ENCODE measurements around the gene NMNAT2.
"Not testable (repeated sequence)": the region's sequence is repeated elsewhere in the genome, so short reads cannot be mapped to it uniquely, and the experiment has no call there.

Gene NMNAT2

DNA sequence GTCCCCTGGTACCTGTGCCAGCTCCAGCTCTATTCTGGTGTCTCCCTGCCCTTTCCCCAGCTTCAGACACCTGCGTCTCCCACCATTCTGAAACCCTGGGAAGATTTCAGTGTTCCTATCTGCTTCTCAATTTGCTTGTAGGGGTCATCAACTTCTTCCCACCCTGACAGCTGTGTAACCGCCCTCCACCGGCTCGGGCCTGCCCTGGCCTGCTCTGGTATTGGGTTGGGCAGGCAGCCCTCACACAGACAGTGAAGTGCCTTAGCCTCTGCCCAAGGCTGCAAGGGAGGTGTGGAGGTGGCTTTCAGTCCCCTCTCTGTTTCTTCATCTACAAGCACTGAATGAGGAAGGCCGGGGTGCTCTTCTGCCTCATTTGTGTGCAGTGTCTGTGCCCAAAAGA lies 134.9 kb downstream of the NMNAT2 start:
- FAIRE-seq = no peak

DNA sequence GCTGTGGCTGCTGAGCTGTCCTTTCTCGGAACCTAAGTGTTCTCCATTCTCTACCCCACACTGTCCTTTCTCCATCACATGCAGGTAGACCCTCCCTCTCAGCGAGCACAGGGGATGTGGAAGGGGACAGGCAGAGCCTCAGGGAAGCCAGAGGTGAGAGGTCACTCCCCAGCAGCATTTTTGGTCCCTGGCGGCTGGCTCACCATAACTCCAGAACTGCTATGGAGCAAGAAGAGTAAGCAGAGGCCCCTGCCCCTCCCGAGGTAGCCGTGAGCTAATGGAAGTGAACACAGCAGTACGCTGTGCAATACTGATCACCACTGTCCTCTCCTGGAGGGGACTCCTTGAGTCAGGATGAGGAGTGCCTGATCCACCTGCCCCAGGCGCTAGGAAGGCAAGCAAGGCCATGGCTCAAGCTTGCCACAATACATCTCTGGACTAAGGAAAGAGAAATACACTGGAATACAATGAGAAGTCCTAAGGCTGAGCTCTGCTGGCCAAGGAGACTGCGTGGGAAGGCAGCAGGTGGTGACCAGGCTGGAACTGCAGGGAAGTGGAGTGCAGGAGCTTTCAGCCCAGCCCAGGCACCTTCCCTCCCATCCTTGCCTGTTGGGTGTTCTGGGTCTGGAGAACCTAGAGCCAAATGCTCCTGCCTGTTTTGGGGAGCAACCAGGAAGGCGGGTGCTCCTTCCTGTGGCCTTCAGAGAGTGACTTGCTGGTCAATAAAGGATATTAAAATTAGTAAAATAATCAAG lies 135.9 kb downstream of the NMNAT2 start:
- FAIRE-seq = no peak

DNA sequence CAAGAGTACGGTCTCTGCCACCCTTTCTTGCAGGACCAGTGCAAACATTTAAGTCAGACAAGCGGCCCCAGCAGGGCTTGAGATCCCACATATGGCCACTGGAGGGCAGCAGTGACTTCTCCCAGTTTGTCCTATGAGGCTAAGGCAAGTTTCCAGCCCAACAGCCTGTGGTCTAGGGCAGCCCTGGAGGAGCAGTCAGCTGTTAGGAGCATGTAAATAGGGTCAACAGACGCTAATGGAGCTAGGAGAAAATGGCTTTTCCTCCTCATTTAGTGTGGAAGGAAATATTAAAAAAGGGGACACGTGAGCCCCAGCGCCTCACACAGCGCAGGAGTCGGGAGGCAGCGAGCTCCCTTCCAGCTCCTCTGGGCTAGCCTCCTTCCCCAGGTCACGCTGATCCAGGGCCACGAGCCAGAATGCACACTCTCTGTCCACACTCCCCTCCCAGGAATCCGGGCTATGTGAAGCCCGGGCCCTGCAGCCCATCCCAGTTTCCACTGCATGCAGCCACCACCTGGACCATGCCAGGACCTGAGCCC lies 136.6 kb downstream of the NMNAT2 start:
- no peak for FAIRE-seq

DNA sequence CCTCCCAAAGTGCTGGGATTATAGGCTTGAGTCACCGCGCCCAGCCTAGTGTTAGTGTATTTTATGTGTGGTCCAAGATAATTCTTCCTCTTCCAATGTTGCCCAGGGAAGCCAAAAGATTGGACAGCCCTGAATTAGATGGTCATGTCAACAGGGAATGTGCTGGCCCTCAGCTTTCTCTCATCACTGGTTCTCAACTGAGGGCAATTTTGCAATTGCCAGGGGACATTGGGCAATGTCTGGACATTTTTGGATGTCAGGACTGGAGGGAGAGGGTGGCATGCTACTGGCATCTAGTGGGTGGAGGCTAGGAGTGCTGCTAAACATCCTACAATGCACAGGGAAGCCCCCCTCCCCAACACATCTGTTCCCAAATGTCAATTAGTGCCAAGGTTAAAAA lies 137.1 kb downstream of the NMNAT2 start:
- no peak for FAIRE-seq

DNA sequence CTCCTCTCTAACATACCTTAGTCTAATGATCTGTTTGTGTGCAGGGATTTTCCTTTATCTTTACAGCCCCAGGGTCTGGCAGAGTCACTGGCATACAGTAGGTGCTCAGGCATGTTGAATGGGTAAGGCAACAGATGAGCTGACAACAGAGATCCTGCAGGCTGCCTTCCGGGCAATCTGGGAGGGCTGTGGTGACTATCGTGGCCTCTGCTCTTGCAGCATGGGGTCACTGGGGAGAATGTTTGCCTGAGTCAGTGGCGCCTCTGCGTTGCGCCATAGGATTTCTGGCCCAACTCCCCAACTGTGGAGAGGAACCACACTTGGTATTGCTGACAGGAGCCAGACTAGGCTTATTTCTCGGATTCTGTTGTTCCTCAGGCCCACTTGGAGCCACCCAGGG lies 138.3 kb downstream of the NMNAT2 start:
- FAIRE-seq = no peak

DNA sequence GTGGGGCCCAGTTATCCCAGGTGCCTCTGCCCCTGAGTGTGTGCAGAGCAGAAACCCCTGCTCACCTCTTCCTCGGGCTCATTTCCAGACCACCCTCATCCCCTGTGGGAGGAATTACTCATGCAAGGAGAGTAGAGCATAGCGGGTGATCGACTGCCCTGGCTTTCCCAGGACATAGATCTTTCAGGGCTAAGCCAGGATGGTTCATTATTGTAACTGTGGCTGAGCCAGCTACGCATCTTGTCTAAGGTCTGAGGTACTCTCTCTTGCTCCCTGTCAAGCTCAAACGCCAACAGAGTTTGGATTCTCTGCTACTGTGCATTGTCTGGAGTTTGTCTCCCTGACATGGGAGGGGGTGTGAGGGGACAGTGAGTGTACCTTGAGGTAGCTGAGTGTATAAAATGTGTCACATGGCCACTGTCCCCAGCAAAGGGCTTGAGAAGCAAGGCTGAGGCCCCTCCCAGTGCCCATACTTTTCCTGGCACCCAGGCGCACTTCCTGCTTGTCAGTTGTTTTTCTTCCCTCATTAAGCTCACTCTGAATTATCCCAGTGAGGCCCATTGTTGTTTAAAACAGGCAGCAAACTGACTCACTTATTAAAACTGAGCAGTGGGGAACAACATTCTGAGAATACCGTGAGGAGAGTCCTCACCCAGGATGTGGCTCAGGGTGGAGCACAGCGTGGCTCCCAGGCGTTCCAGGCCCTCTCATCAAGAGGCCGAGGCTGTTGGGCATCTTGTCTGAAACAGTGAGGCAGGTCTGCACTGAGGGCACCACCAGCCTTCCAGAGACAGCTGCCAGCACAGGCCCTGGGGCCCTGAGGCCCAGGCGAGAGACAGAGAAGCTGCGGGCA lies 139.2 kb downstream of the NMNAT2 start:
- no peak for FAIRE-seq

DNA sequence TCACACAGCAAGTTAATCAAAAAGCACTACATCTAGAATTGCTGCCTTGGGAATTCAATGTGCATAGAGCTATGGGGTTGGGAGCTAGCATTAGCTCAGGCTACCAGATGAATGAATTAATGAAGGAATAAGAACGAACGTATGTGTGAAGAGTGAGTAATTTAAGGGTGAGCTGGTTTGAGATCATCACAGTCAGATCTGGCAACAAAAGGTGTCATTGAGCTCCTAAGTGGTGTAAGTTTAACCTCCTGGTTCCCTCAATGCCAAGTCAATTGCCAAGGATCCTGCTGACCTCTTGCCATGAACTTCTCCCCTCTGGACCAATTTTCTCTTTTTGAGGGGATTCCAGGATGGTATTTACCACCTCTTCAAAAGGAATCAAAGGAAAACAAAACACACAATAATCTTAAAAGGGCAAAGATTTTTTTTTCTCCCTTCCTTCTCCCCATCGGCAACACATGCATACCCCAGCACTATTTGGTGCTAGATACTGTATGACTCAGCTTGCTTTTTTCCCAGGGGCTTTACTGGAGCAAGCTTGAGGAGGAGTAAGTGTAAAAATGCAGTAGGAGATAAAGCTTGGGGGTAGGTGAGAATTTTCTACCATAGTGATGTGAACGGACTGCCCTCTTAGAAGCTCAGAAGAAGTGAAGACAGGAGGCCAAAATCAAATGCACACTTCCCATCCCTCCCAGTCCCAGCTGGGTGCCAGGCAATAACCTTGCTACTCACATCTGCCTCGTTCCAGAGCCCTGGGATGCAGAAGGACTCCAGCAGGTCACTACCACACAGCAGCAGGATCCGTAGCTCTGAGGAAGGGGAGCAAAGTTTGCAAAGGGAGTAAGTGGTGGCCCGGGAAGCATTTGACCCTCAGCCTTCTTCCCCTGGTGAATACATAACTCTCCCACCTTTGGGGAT lies 140.1 kb downstream of the NMNAT2 start:
- no peak for FAIRE-seq

DNA sequence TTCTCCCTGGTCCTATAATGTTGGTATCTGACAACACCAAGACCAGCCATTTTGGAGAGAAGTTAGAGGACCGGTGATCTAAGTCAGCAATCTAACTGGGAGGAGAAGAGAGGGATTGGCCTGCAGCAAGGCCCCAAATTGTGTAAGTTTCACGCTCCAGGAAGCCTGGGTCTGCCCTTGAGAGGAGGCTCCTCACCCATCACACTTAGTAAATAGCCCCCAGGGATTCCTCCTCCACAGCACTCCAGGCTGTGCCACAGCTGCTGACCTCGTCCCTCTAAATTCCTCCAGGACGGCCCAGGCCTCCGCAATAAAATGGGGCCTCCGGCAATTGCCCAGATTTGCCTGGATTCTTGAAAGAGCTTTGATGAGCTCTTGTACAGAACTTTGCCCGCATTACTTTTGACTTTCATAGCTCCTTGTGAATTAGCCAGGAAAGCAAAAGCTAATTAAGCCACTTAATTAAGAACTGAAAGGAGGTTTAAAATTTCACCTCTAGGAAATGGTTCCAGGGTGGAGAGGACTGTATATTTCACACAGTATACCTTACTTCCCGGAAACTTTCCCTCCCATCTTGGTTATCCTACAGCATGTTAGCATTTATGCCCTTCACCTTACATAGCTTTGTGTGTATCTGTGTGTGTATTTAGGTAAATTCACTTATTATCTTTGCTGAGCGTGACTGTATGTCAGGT lies 141.6 kb downstream of the NMNAT2 start:
- no peak for FAIRE-seq

DNA sequence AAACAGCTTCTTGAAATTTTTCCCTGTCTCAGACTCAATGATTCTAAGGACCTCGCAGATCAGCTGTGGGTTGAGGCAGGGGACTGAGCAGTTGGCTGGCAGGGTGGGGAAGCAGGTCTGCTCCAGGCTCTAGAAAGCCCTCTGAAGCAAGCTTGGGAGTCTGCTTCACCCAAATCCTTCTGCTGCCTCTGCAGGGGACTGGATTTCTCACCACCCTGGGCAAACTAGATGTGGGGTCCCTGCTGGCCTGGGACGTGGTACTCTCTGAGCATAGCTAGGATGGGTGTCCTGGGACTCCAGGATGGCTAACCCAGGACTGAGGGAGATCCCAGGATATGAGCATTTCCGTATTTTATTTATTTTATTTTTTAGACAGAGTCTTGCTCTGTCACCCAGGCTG lies 142.9 kb downstream of the NMNAT2 start:
- FAIRE-seq = no peak

DNA sequence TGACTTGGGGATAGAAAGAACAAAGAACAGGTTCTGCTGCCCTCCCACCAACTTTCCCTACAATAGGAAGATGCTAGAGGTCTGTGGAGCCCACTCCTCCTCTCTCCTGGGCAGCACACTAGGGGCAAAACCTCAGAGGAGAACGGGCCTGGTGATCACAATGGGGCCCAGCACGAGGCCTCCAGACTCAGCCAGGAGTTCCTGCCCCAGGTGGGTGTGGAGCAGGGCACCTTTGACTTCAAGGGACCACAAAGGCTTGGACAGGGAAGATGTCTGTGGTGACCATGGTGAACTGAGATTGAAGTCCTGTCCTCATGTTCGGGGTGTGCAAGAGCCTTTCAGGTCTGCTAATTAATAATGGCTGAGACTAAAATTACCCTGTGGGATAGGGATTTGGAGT lies 143.3 kb downstream of the NMNAT2 start:
- no peak for FAIRE-seq

DNA sequence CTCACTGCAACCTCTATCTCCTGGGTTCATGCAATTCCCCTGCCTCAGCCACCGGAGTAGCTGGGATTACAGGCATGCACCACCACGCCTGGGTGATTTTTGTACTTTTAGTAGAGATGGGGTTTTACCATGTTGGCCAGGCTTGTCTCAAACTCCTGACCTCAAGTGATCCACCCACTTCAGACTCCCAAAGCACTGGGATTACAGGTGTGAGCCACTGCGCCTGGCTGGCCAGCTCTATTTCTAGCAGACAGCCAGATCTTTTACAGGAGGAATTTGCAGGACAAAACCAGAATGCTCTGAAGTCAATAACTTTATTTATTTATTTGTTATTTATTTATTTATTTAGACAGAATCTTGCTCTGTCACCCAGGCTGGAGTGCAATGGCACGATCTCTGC lies 144.2 kb downstream of the NMNAT2 start:
- not testable (repeated sequence) for FAIRE-seq

DNA sequence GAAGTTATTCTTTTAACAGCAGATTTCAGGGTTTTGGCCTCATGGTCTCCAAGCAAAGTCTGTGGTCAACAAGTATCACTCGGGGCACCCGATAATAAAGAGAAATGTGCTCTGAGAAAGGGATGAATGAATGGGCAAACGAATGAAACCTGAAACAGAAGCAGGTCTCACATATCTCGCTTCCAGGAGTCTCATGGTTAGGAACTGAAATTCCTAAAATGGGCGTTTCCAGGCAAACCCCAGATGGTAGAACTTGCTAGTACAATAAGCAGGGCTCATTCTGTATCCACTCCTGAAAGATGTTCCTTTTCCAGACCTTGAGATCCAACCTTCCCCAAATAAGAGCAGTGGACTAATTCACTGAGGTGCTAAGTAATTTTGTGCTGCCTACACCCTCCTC lies 144.9 kb downstream of the NMNAT2 start:
- FAIRE-seq = no peak

DNA sequence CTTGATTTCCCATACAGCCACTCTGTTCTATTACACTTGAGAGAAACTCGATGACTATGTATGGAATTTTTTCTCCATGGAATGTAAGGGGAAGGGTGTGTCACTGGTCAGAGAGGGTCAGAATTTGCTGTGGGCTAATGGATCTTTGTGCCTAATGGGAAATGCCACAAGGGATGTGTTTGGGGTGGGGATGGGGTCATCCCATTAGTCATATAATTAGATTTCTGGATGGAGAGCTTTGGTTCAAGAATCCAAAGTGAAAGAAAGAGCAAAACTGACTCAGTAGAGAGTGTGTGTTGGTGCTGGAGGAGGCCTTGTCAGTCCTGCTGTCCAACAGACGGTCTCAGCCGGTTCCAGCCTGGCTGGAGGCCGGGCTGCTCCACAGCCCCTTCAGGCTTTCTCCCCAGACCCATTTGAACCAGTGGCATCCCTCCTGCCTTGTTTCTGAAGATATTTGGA lies 145.8 kb downstream of the NMNAT2 start:
- FAIRE-seq = no peak

DNA sequence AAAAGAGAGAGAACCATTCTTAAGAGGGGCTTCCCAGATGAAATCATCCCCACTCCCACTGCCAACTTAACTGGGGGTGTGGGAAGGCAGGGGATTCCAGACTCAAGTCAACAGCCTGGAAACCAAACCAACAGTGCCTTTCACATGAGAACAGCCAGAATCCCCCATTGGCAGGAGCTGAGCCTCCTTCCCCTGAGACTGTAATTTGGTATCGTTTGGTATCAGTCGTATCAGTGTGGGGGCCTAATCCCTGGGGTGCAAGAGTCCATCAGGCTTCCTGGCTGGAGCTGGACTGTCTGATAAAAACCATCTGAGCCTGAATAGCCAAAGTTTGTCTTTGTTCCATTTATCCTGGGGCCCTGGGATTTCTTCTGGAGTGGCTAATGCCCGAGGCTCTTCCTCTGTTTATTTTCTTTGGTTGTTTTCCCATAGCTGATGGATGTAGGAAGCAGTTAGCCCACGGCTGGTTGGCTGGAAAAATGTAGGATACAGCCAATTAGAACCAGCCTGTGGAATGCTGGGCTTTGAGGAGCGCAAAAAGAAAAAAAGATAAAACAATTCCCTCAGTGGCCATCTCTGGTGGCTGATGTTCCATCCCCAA lies 147.5 kb downstream of the NMNAT2 start:
- no peak for FAIRE-seq

DNA sequence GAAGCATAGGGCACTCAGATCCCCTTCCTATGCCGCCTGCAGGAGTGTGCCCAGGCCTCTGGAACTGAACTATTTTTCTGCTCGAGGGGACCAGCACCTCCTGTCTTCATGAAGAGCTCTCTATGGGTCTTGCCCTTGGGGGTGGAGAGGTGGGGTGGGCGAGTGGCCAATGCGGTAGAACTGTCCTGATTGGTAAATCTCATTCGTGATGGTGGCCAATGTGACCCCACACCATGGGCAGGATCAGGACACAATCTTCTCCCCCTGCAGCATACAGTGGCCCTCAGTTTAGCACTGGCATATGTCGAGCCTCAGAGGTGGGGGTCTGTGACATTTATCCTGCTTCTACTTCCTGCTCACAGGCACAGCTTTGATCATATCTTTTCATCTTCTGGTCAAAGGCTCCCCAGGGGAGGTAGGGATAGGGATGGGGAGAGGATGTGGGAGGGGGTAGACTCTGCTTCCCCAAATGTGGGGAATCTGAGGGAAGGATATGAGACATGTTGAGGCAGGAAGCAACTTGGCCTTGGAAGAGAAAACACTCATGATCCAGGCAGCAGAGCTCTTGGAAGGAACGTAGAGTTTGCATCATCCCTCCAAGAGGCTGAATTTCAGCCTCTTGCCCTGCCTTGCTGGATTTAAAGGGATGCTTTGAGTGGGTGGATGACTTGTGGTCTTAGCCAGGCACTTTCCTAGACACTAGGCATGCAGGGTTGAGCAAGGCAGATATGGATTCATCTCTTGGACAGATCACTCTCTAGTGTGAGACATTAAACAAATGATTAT lies 150.3 kb downstream of the NMNAT2 start:
- FAIRE-seq = no peak

DNA sequence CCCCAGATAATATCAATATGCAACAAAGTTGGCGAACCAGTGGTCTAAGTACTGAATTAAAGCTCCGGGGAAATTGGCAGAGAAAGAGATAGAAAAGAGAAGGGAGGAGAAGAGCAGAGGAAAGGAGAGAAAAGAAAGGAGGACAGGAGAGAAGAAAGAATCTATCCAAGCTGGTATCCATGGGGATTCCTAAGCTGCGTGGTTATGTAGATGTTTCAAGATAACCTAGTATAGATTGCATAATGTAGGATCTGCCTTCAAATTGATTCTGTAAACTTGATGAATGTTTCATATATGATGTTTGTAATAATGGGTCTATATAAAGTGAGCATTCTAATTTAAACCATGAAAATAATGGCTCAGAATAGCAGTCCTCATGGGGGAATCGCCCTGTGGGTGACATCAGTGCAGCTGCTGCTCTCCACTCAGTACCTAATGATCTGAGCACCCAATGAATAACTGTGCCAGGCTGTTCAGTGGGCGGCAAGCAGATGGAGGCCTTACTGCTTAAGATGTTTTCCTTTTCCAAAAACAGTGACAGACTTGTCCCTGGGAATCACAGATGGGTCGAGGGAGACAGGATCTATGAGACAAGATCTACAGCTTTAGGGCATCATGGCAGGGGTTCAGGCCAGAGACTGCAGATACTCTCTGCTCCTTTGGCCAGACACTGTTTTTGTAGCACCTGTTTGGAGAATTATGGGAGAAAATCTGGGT lies 154.1 kb downstream of the NMNAT2 start:
- no peak for FAIRE-seq

DNA sequence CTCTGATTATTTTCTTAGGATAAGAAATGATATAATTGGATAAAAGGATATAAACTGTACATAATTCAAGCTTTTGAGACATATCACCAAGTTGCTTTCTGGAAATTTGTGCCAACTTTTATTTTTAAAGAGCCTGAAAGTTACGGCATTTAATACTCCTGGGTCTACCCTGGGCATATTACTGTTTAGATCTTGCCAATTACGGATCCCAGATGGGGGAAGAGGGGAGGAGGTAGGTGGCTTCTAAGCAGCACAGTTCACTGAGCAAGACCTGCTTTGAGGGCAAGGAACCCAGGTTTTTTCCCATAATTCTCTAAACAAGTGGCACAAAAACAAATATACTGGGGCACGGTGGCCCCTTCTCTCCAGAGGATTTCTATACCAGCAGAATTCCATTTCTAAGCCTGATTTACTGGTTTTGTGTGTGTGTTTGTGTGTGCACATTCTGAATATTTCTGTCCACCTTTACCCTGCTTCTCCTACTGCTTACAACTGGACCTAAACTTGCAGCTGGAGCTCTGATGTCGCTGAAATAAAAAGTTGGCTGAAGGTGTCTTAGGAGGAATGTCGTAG lies 155.5 kb downstream of the NMNAT2 start:
- FAIRE-seq = no peak

DNA sequence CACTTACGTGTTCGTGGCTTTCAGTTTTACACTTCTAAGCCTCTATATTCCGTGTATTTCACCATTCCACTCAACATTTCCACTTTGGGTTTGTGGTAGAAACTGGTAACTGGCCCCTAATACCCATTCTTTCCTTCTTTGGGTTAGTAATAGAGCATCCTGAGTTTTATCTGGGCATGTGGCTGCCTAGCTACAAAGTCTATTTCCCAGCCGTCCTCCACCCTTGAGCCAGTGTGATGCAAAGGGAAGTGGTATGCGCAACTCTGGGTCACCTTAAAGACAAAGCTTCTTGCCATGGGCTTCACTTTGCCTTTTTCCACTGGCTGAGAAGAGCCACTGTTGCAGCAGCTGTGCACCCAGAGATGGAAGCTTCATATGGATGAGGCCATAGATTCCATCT lies 158.3 kb downstream of the NMNAT2 start:
- FAIRE-seq = no peak

DNA sequence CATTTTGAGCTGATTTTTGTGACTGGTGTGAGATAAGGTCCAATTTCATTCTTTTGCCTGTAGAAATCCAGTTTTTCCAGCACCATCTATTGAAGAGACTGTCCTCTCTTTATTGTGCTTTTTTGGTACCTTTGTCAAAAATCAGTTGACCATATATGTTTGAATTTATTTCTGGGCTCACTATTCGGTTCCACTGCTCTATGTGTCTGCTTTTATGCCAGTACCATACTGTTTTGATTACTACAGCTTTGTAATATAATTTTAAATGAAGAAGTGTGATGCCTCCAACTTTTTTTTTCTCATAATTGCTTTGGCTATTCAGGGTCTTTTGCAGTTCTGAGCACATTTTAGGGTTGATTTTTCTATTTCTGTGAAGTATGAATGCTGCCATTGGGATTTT lies 163.1 kb downstream of the NMNAT2 start:
- FAIRE-seq = no peak

DNA sequence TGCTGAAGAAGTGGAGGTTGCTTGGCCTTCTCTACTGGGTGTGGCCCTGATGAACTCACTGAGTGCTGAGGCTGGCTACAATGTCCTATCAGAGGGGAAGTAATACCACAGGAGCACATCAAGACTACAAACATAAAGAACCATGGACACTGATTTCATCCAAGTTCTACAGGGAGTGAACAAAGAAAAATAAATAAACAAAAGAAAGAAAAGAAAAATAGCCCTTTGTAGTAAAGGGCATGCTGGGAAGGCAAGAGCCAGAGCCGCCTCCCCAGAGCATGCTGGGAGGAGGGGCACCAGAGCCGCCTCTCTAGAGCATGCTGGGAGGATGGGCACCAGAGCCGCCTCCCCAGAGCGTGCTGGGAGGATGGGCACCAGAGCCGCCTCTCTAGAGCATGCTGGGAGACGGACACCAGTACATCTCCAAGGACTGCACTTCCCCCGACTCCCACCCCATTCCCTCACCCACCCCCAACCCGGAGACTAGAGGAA lies 166.2 kb downstream of the NMNAT2 start:
- FAIRE-seq = no peak
